Measurements from ENCODE around the gene SLC25A25. TPM values are rescaled to one million over a fixed set of nuclear protein-coding genes. Genes with fewer than 3 reads are reported as not detected.
"Not testable (repeated sequence)": the region's sequence is repeated elsewhere in the genome, so short reads cannot be mapped to it uniquely, and the experiment has no call there.

SLC25A25 gene
- total RNA-seq, 1 donor from 2014 or later = 7.3 TPM

- TF ChIP-seq CTCF (conservative IDR thresholded peaks at IDR 0.05; ENCODE audit: low read depth, low read length) = no peak
- H3K4me3 ChIP-seq (ENCODE audit: low read depth, low read length) = no peak overlapping the region
- no peak for DNase-seq (ENCODE audit: low read depth)
These were observed 26.0 kb upstream of the SLC25A25 start for GRCh38 chr9:128042043-128042442.

- no peak for TF ChIP-seq CTCF (conservative IDR thresholded peaks at IDR 0.05; ENCODE audit: low read depth, low read length)
- no peak for DNase-seq (ENCODE audit: low read depth)
- H3K4me3 ChIP-seq (ENCODE audit: low read depth, low read length) = no peak overlapping the region
These were observed 24.6 kb upstream of the SLC25A25 start for GRCh38 chr9:128043467-128043868.

GRCh38 chr9:128045409-128045808, 22.6 kb upstream of the SLC25A25 start:
- not testable (repeated sequence) for DNase-seq (ENCODE audit: low read depth); H3K4me3 ChIP-seq (ENCODE audit: low read depth, low read length)

- no peak overlapping the region for H3K4me3 ChIP-seq (ENCODE audit: low read depth, low read length)
- DNase-seq (ENCODE audit: low read depth) = no peak
- TF ChIP-seq CTCF (conservative IDR thresholded peaks at IDR 0.05; ENCODE audit: low read depth, low read length) = no peak
These were observed 22.2 kb upstream of the SLC25A25 start for GRCh38 chr9:128045831-128046230.

- DNase-seq (ENCODE audit: low read depth) = no peak
- H3K4me3 ChIP-seq (ENCODE audit: low read depth, low read length) = no peak overlapping the region
- no peak for TF ChIP-seq CTCF (conservative IDR thresholded peaks at IDR 0.05; ENCODE audit: low read depth, low read length)
These were observed 20.8 kb upstream of the SLC25A25 start for GRCh38 chr9:128047231-128047630.

GRCh38 chr9:128048663-128049062, 19.4 kb upstream of the SLC25A25 start:
- H3K4me3 ChIP-seq (ENCODE audit: low read depth, low read length) = no peak overlapping the region
- no peak for DNase-seq (ENCODE audit: low read depth)
- no peak for TF ChIP-seq CTCF (conservative IDR thresholded peaks at IDR 0.05; ENCODE audit: low read depth, low read length)

- no peak for DNase-seq (ENCODE audit: low read depth)
- no peak overlapping the region for H3K4me3 ChIP-seq (ENCODE audit: low read depth, low read length)
- TF ChIP-seq CTCF (conservative IDR thresholded peaks at IDR 0.05; ENCODE audit: low read depth, low read length) = no peak
These were observed 18.2 kb upstream of the SLC25A25 start for GRCh38 chr9:128049843-128050242.
